NCI-H1105 (cell line): Measurements from ENCODE around the gene DAB2IP.
"Not testable (repeated sequence)": the region's sequence is repeated elsewhere in the genome, so short reads cannot be mapped to it uniquely, and the experiment has no call there.

ENCODE experiments used
- DNase-seq: peaks from one replicate; lab custom pipeline; 2025; lab: John Stamatoyannopoulos, UW

Gene DAB2IP

GRCh38 chr9:121776739-121777637, 125.6 kb downstream of the DAB2IP start:
- DNase-seq, result no peak

- DNase-seq, result no peak
Observed at GRCh38 chr9:121778252-121779225, 127.1 kb downstream of the DAB2IP start.

- DNase-seq, result no peak
Observed at GRCh38 chr9:121779381-121780117, 128.1 kb downstream of the DAB2IP start.

GRCh38 chr9:121780177-121781040, 129.0 kb downstream of the DAB2IP start:
- DNase-seq, result no peak

GRCh38 chr9:121781145-121781548, 129.7 kb downstream of the DAB2IP start:
- DNase-seq, result no peak

GRCh38 chr9:121781701-121782464, 130.4 kb downstream of the DAB2IP start:
- DNase-seq, result no peak

- no peak for DNase-seq
Observed at GRCh38 chr9:121782514-121783110, 131.2 kb downstream of the DAB2IP start.

- no peak for DNase-seq
Observed at GRCh38 chr9:121783111-121783510, 131.7 kb downstream of the DAB2IP start.

- no peak for DNase-seq
Observed at GRCh38 chr9:121783521-121784507, 132.4 kb downstream of the DAB2IP start.

GRCh38 chr9:121784731-121785411, 133.4 kb downstream of the DAB2IP start:
- DNase-seq, result no peak

- DNase-seq, result no peak
Observed at GRCh38 chr9:121785673-121786542, 134.5 kb downstream of the DAB2IP start.

GRCh38 chr9:121786543-121786948, 135.1 kb downstream of the DAB2IP start:
- no peak for DNase-seq

- no peak for DNase-seq
Observed at GRCh38 chr9:121786998-121787422, 135.6 kb downstream of the DAB2IP start.

GRCh38 chr9:121788686-121789366, 137.4 kb downstream of the DAB2IP start:
- no peak for DNase-seq

- no peak for DNase-seq
Observed at GRCh38 chr9:121790841-121791240, 139.4 kb downstream of the DAB2IP start.

- DNase-seq, result not testable (repeated sequence)
Observed at GRCh38 chr9:121792476-121792875, 141.0 kb downstream of the DAB2IP start.
